BJ (cell line): ENCODE results near the gene SORBS1. TPM values are rescaled to one million over a fixed set of nuclear protein-coding genes. Genes with fewer than 3 reads are reported as not detected.
A peak's percentile ranks its signal among the peaks of the same experiment; 100 is the strongest.

Source experiments
- CTCF ChIA-PET: fragments of 350-600 bp; formaldehyde crosslinking; extraction: SDS; loops from one replicate; lab custom pipeline; 2021; ENCODE audit warnings: antibody characterized with exemption, inconsistent platforms; lab: Yijun Ruan, JAX
- POLR2A ChIA-PET: fragments of 300-600 bp; sonication (Branson Sonifier 250); formaldehyde crosslinking; extraction: SDS; loops from one replicate; lab custom pipeline; 2021; ENCODE audit warnings: antibody characterized with exemption; lab: Charles Lee
- DNase-seq: peaks from one replicate; pipeline ENCODE4 v3.0.0-alpha.2; 2011; ENCODE audit warnings: low read depth
- H3K27me3 ChIP-seq: 2 replicates; pipeline ENCODE4 v1.6.0; 2011; ENCODE audit warnings: low read length; ENCODE audit not compliant: control insufficient read depth, insufficient read depth
- H3K36me3 ChIP-seq: 2 replicates; pipeline ENCODE4 v1.5.1; 2011; ENCODE audit warnings: low read length; ENCODE audit not compliant: control insufficient read depth, insufficient read depth
- H3K4me3 ChIP-seq: 2 replicates; pipeline ENCODE4 v1.5.1; 2011; ENCODE audit warnings: low read depth, mild to moderate bottlenecking, control low read depth, low read length
- polyA plus RNA-seq: library from polyadenylated mRNA; depleted of rRNA; stranded (reverse); fragments of >200 nt; gene quantifications from 2 replicates; pipeline ENCODE4 v1.2.3, GENCODE V29; 2011
- TF ChIP-seq, protein P1 (sequence below): IDR thresholded peaks from 2 replicates; pipeline ENCODE4 v1.5.1; 2011; ENCODE audit warnings: low read depth, mild to moderate bottlenecking, control low read depth, inconsistent platforms, low read length, moderate library complexity; ENCODE audit not compliant: insufficient read depth

SORBS1 gene
- polyA plus RNA-seq, 1 experiment: 1.8 TPM

DNA sequence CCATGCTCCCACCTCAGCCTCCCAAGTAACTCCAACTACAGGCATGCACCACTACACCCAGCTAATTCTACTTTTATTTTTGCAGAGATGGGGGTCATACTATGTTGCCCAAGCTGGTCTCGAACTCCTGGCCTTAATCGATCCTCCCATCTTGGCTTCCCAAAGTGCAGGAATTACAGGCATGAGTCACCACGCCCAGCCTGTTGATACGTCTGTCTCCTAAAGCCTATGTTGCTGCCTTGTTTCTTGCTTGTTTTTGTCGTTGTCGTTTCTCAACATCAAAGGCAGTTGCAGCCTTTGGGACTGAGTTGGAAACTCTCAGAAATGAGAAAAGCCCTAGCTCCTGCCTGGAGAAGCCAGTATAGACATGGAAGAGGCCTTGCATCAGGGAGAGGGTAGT lies 49.9 kb downstream of the SORBS1 start:
- TF ChIP-seq, protein P1, sequence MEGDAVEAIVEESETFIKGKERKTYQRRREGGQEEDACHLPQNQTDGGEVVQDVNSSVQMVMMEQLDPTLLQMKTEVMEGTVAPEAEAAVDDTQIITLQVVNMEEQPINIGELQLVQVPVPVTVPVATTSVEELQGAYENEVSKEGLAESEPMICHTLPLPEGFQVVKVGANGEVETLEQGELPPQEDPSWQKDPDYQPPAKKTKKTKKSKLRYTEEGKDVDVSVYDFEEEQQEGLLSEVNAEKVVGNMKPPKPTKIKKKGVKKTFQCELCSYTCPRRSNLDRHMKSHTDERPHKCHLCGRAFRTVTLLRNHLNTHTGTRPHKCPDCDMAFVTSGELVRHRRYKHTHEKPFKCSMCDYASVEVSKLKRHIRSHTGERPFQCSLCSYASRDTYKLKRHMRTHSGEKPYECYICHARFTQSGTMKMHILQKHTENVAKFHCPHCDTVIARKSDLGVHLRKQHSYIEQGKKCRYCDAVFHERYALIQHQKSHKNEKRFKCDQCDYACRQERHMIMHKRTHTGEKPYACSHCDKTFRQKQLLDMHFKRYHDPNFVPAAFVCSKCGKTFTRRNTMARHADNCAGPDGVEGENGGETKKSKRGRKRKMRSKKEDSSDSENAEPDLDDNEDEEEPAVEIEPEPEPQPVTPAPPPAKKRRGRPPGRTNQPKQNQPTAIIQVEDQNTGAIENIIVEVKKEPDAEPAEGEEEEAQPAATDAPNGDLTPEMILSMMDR: no peak
- POLR2A ChIA-PET: no interaction called here

DNA sequence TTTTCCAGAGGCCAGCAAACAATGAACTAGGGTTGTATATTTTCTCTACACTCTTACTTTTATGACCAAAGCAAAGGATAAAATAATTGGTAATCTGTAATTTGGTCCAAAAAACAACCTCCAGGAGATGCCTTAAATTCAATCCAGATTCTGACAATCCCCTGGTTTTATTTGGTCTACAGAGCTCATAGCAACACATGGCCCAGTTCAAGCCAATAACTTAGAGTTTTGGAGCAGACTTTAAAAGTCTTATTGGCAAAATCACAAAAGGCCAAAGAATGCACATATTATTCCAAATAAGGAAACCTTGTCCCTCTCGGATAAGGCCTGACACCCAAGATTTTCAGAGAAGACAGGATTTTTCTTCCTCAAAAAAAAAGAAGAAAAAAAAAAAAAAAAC lies 51.9 kb downstream of the SORBS1 start:
- ChIA-PET POLR2A (interaction anchor here (1.0 kb wide), 1 partner anchor 13 kb away, joined by 4 read pairs; no protein-coding TSS in a partner anchor), CTCF (interaction anchor here (0.6 to 0.7 kb wide), 2 partner anchors 120 to 790 kb away, joined by 3 to 4 read pairs; no protein-coding TSS in a partner anchor)
- TF ChIP-seq, protein P1: no peak
- Histone ChIP-seq H3K4me3 (no peak overlapping the region), H3K36me3 (no peaks in the 10 kb centered on the region), H3K27me3 (no peaks in the 10 kb centered on the region; the same call in 1 of the 2 replicates)
- DNase-seq: peak; percentile 19

More for the DNA sequence above, 49.9 kb downstream of the SORBS1 start:
- CTCF ChIA-PET: interaction anchor here (0.6 to 1.0 kb wide), 2 partner anchors 26 to 64 kb away, joined by 3 to 5 read pairs; no protein-coding TSS in a partner anchor
- Histone ChIP-seq H3K4me3 (no peak overlapping the region), H3K27me3 (no peaks in the 10 kb centered on the region; the same call in 1 of the 2 replicates), H3K36me3 (no peaks in the 10 kb centered on the region)
- DNase-seq: no peak

DNA sequence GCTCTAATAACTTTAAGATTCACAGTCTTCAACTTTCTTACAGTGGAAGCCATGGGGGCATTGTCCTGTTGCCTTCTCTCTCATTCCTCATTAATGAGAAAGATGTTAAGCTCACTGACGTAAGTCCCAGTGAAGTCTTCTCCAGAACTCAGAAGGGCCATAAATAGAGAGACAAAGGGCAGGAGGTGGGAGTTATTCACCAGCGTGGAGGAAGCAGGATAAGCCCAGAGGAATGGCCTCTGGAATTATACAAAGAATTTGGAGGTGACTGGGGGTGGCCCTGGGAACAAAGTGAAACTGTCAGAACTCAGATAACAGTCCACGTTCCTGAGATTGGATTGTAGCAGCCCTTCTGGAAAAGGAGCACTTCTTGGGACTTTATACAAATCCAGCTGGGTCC lies 52.4 kb downstream of the SORBS1 start:
- H3K27me3 ChIP-seq: no peaks in the 10 kb centered on the region; the same call in 1 of the 2 replicates
- no peak overlapping the region for H3K4me3 ChIP-seq
- TF ChIP-seq, protein P1: no peak
- H3K36me3 ChIP-seq: no peaks in the 10 kb centered on the region
- CTCF ChIA-PET: interaction anchor here (0.6 kb wide), 1 partner anchor 790 kb away, joined by 4 read pairs; no protein-coding TSS in a partner anchor
- DNase-seq: no peak
- POLR2A ChIA-PET: interaction anchor here (1.0 kb wide), 1 partner anchor 12 kb away, joined by 4 read pairs; no protein-coding TSS in a partner anchor

DNA sequence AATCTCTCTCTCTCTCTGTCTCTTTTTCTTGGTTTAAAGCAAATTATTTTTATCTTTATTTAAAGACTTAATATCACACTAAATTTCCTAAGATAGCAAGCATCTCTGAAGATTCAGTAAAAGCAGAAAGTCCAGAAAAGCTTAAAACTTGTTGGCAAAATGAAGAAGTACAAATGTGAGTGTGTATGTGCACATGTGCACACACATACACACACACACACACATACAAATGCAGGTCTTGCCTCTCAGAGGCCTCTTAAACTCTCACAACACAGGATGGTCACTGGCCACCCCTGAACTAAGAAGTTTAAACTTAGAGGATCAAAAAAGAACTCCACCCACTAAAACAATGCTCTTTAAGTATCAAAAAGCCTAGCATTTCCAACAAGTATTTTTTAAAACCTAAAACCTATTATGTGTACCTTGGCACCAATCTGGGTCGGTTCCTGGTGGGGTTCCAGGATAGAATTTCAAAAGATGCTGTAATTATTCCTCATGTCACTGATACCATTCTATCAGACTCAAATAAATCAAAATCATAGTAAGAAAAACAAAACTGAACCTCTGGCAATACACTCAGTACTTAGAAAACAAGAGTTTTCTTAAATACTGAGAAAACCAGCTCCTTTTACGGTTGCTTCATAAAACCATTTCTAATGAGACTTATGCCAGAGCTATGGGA lies 55.0 kb downstream of the SORBS1 start:
- CTCF ChIA-PET: interaction anchor here (1.4 kb wide), 1 partner anchor 373 kb away, joined by 3 read pairs; no protein-coding TSS in a partner anchor
- Histone ChIP-seq H3K27me3 (no peaks in the 10 kb centered on the region), H3K36me3 (no peaks in the 10 kb centered on the region), H3K4me3 (no peak overlapping the region)
- TF ChIP-seq, protein P1: no peak
- DNase-seq: no peak
- POLR2A ChIA-PET: no interaction called here

DNA sequence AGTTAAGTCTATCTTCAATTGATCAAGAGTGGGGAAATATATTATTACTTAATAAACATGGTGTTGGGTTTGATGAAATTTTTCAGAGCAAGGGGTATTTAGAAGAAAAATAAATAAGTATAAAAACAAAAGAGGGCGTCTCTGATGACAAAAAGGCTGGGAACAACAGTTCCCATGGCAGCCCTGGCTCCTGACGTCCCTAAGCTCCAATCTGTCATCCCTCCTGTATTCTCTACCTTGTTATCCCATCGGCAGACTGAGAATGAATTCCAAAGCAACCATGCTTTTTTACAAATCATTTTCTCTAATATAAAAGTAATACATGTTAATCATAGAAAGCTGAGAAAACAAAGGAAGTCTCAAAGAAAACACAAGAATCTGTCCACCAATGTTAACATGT lies 55.5 kb downstream of the SORBS1 start:
- ChIA-PET POLR2A (no interaction called here), CTCF (interaction anchor here (1.4 kb wide), 1 partner anchor 372 kb away, joined by 3 read pairs; no protein-coding TSS in a partner anchor)
- TF ChIP-seq, protein P1: no peak
- Histone ChIP-seq H3K27me3 (no peaks in the 10 kb centered on the region), H3K36me3 (no peaks in the 10 kb centered on the region), H3K4me3 (no peak overlapping the region)
- DNase-seq: no peak
